Natural killer cell (primary cell): ENCODE data around the gene MT1B. TPM values are rescaled to one million over a fixed set of nuclear protein-coding genes. Genes with fewer than 3 reads are reported as not detected.
A peak's percentile ranks its signal among the peaks of the same experiment; 100 is the strongest.
"Not testable (repeated sequence)": the region's sequence is repeated elsewhere in the genome, so short reads cannot be mapped to it uniquely, and the experiment has no call there.

Experiments used
- ATAC-seq, 3 donors: fragments of 150-1000 bp in 2 of 3; fragments of 200-7000 bp in 1 of 3; cut with Tn5 transposase; 1 replicate in 1 of 3; 2 replicates in 2 of 3; pipeline ENCODE4 v1.10.0; 2021; ENCODE audit warnings: mild to moderate bottlenecking in 2 of 3, moderate library complexity in 2 of 3
- DNase-seq, 2 donors: peaks; one replicate each; pipeline versions ENCODE4 v3.0.0 to v3.0.0-alpha.2; 2013 to 2021; ENCODE audit warnings: mixed read lengths in 1 of 2
- H3K27ac ChIP-seq: one replicate; pipeline ENCODE4 v1.5.1; 2013; ENCODE audit warnings: mild to moderate bottlenecking, low read length
- H3K27me3 ChIP-seq: one replicate; pipeline ENCODE4 v1.6.1; 2013; ENCODE audit warnings: low read length; ENCODE audit not compliant: control insufficient read depth, insufficient read depth
- H3K36me3 ChIP-seq: one replicate; pipeline ENCODE4 v1.6.1; 2013; ENCODE audit warnings: low read length; ENCODE audit not compliant: control insufficient read depth, insufficient read depth
- H3K4me1 ChIP-seq: one replicate; pipeline ENCODE4 v1.6.1; 2013; ENCODE audit warnings: low read length; ENCODE audit not compliant: control insufficient read depth, insufficient read depth
- H3K4me3 ChIP-seq: one replicate; pipeline ENCODE4 v1.5.1; 2013; ENCODE audit warnings: low read length
- H3K9me3 ChIP-seq: one replicate; pipeline ENCODE4 v1.6.1; 2013; ENCODE audit warnings: low read length; ENCODE audit not compliant: control insufficient read depth, insufficient read depth
- H3K27ac Mint-ChIP-seq, 2 donors: one replicate each; pipeline ENCODE4 v1.8.0; 2022; ENCODE audit warnings: mild to moderate bottlenecking in 2 of 2, mixed read lengths in 2 of 2, moderate library complexity in 1 of 2
- H3K27me3 Mint-ChIP-seq, 2 donors: one replicate each; pipeline ENCODE4 v1.8.0; 2022; ENCODE audit warnings: low read depth in 2 of 2, mixed read lengths in 2 of 2
- H3K36me3 Mint-ChIP-seq: one replicate; pipeline ENCODE4 v1.8.0; 2022; ENCODE audit warnings: mixed read lengths
- H3K4me1 Mint-ChIP-seq, 2 donors: one replicate each; pipeline ENCODE4 v1.8.0; 2022; ENCODE audit warnings: mixed read lengths in 2 of 2
- H3K4me3 Mint-ChIP-seq: one replicate; pipeline ENCODE4 v1.8.0; 2022; ENCODE audit warnings: mild to moderate bottlenecking, moderate library complexity, mixed read lengths
- H3K9me3 Mint-ChIP-seq, 2 donors: one replicate each; pipeline ENCODE4 v1.8.0; 2022; ENCODE audit warnings: mixed read lengths in 2 of 2
- WGBS: methylation state at CpG from one replicate; pipeline ENCODE4 v1.1.7; 2013; ENCODE audit warnings: missing lambda C conversion rate; ENCODE audit not compliant: insufficient coverage; 5-methylcytosine and 5-hydroxymethylcytosine counted together
- intact Hi-C: fragments of 100-400 bp; cut with micrococcal nuclease; formaldehyde crosslinking; loops from one replicate; pipeline ENCODE4 v1.14.2; 2022
- total RNA-seq, 4 donors: library from RNA; stranded (reverse); fragments of 120-200 nt in 1 of 4; gene quantifications; one replicate each; pipeline versions ENCODE4 v1.2.3 to v1.2.4, GENCODE V29; 2013 to 2022
- TF ChIP-seq, protein P1 (sequence below): fragments of 200-600 bp; IDR thresholded peaks from one replicate; pipeline ENCODE4 v1.8.0; 2022; ENCODE audit warnings: antibody characterized with exemption

Gene MT1B
- total RNA-seq, 3 donors from 2014 or later (not counting 1 experiment from before 2014, with no cell fraction given): not detected

DNA sequence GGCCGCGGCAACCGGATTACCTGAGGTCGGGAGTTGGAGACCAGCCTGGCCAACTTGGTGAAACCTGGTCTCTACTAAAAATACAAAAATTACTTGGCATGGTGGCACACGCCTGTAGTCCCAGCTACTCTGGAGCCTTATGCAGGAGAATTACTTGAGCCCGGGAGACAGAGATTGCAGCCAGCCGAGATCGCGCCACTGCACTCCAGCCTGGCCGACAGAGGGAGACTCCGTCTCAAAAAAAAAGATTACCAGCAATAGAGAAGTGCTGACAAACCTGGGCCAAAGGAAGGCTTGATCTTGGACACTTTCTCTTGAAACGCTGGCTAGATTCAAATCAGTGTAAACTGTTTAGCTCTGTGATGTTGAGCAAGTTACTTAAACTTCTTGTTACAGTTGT lies 22.2 kb downstream of the MT1B start:
- Histone ChIP-seq H3K36me3 (no peaks in the 10 kb centered on the region), H3K27ac (no peak overlapping the region), H3K27me3 (peaks cover 15% of the 10 kb centered on the region), H3K4me1 (peaks cover 11% of the 10 kb centered on the region), H3K4me3 (no peak overlapping the region), H3K9me3 (no peaks in the 10 kb centered on the region)
- Mint-ChIP-seq H3K4me1 (peaks cover 4 to 22% of the 10 kb centered on the region in 2 donors), H3K9me3 (no peaks in the 10 kb centered on the region), H3K27me3 (peaks cover 54 to 57% of the 10 kb centered on the region in 2 donors), H3K4me3 (no peak overlapping the region), H3K36me3 (no peaks in the 10 kb centered on the region), H3K27ac (no peak overlapping the region)
- 45% methylated on average over 12 of the region's 12 CpGs for WGBS
- peak in 1 of 2 donors; percentile 58 for DNase-seq
- intact Hi-C loops: no loop called here
- ATAC-seq: peak in 2 of 3 donors; percentile 42 to 52
- TF ChIP-seq, protein P1, sequence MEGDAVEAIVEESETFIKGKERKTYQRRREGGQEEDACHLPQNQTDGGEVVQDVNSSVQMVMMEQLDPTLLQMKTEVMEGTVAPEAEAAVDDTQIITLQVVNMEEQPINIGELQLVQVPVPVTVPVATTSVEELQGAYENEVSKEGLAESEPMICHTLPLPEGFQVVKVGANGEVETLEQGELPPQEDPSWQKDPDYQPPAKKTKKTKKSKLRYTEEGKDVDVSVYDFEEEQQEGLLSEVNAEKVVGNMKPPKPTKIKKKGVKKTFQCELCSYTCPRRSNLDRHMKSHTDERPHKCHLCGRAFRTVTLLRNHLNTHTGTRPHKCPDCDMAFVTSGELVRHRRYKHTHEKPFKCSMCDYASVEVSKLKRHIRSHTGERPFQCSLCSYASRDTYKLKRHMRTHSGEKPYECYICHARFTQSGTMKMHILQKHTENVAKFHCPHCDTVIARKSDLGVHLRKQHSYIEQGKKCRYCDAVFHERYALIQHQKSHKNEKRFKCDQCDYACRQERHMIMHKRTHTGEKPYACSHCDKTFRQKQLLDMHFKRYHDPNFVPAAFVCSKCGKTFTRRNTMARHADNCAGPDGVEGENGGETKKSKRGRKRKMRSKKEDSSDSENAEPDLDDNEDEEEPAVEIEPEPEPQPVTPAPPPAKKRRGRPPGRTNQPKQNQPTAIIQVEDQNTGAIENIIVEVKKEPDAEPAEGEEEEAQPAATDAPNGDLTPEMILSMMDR: no peak

- WGBS: 79% methylated on average over 6 of the region's 6 CpGs
- Mint-ChIP-seq H3K27me3 (peaks cover 48 to 51% of the 10 kb centered on the region in 2 donors), H3K4me1 (peaks cover 4 to 16% of the 10 kb centered on the region in 2 donors)
- H3K9me3 Mint-ChIP-seq, H3K36me3 ChIP-seq, ATAC-seq, H3K9me3 ChIP-seq, H3K4me3 Mint-ChIP-seq, H3K27ac ChIP-seq, H3K36me3 Mint-ChIP-seq, DNase-seq, H3K4me3 ChIP-seq, H3K27ac Mint-ChIP-seq, H3K27me3 ChIP-seq, intact Hi-C loops: not testable (repeated sequence)
- peaks cover 11% of the 10 kb centered on the region for H3K4me1 ChIP-seq
These were observed 22.9 kb downstream of the MT1B start for GRCh38 chr16:56674570-56674969.

DNA sequence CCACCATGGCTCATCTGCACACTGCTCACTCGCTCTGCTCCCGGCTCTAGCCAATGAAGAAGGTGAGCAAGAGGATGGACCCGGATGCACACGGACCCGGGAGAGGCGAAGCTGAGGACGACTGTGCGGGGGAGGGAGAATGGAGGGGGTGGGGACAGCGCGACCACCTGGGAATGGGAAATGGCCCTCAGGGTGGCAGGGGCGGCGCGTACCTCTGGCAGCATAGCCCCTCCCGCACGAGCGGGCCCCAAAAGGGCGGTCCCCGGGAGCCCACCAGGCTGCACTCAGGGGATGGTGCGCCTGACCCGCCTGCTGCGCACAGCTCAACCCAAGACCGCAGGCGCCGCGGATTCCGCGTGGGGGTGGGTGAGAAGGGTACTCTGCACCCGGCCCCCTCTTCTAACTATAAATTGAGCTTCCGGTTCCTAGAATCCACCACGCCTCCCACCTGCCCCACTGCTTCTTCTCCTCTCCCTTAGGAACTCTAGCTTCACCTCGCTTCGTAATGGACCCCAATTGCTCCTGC lies 24.1 kb downstream of the MT1B start:
- Mint-ChIP-seq H3K4me1 (peaks cover 4 to 12% of the 10 kb centered on the region in 2 donors), H3K27me3 (peaks cover 43 to 45% of the 10 kb centered on the region in 2 donors), H3K36me3 (no peaks in the 10 kb centered on the region), H3K4me3 (peak overlapping the region; percentile 66), H3K9me3 (no peaks in the 10 kb centered on the region), H3K27ac (no peak overlapping the region)
- ATAC-seq: peak; percentile 60 to 84 (median 82)
- TF ChIP-seq, protein P1: no peak
- H3K4me3 ChIP-seq: no peak overlapping the region
- WGBS: 4% methylated on average over 32 of the region's 32 CpGs
- DNase-seq: peak; percentile 36 to 67
- H3K36me3 ChIP-seq: no peaks in the 10 kb centered on the region
- H3K9me3 ChIP-seq: no peaks in the 10 kb centered on the region
- intact Hi-C loops: no loop called here
- H3K27ac ChIP-seq: no peak overlapping the region
- H3K4me1 ChIP-seq: peaks cover 11% of the 10 kb centered on the region
- peaks cover 3% of the 10 kb centered on the region for H3K27me3 ChIP-seq

DNA sequence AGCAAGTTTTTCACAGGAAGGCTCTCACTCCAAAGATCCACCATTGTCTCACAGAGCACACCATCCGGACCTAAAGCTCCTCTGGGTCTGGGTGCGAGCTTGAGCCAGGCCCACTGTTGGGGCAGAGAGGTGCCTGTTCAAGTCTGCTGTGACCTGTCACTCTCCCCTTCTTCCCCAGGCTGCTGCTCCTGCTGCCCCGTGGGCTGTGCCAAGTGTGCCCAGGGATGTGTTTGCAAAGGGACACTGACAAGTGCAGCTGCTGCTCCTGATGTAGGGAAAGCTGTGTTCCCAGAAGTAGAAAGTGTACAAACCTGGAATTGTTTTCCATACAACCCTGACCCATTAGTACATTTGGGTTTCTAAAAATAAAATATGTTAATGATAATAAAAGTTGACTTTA lies 25.8 kb downstream of the MT1B start:
- H3K27me3 Mint-ChIP-seq: peaks cover 27 to 32% of the 10 kb centered on the region in 2 donors
- intact Hi-C loops: no loop called here
- H3K4me3 ChIP-seq: no peak overlapping the region
- H3K27ac Mint-ChIP-seq: no peak overlapping the region
- H3K9me3 Mint-ChIP-seq: no peaks in the 10 kb centered on the region
- ATAC-seq (no peak), DNase-seq (no peak)
- H3K4me1 ChIP-seq: peaks cover 19% of the 10 kb centered on the region
- H3K4me1 Mint-ChIP-seq: peaks cover 14 to 21% of the 10 kb centered on the region in 2 donors
- H3K4me3 Mint-ChIP-seq: no peak overlapping the region
- TF ChIP-seq, protein P1: no peak
- no peak overlapping the region for H3K27ac ChIP-seq
- no peaks in the 10 kb centered on the region for H3K36me3 ChIP-seq
- H3K9me3 ChIP-seq: no peaks in the 10 kb centered on the region
- no peaks in the 10 kb centered on the region for H3K36me3 Mint-ChIP-seq
- 87% methylated on average over 2 of the region's 3 CpGs for WGBS
- peaks cover 3% of the 10 kb centered on the region for H3K27me3 ChIP-seq
